ENCODE results near the gene PEX5L.
"Not testable (repeated sequence)": the region's sequence is repeated elsewhere in the genome, so short reads cannot be mapped to it uniquely, and the experiment has no call there.

GRCh38 chr3:179782841-179783240 is 253.9 kb downstream of the PEX5L start:
- TF ChIP-seq, protein P1, sequence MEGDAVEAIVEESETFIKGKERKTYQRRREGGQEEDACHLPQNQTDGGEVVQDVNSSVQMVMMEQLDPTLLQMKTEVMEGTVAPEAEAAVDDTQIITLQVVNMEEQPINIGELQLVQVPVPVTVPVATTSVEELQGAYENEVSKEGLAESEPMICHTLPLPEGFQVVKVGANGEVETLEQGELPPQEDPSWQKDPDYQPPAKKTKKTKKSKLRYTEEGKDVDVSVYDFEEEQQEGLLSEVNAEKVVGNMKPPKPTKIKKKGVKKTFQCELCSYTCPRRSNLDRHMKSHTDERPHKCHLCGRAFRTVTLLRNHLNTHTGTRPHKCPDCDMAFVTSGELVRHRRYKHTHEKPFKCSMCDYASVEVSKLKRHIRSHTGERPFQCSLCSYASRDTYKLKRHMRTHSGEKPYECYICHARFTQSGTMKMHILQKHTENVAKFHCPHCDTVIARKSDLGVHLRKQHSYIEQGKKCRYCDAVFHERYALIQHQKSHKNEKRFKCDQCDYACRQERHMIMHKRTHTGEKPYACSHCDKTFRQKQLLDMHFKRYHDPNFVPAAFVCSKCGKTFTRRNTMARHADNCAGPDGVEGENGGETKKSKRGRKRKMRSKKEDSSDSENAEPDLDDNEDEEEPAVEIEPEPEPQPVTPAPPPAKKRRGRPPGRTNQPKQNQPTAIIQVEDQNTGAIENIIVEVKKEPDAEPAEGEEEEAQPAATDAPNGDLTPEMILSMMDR (IDR thresholded peaks at IDR 0.05): not testable (repeated sequence)
- not testable (repeated sequence) for TF ChIP-seq EZH2 (IDR thresholded peaks at IDR 0.05; ENCODE audit: borderline replicate concordance, insufficient read depth, low read depth, low read length, poor library complexity, severe bottlenecking)
